AG10803 (cell line): ENCODE data around the gene GOSR2.

ENCODE experiments used
- DNase-seq: peaks from one replicate; pipeline ENCODE4 v3.0.0; 2010; ENCODE audit warnings: low read depth
- H3K4me3 ChIP-seq: 2 replicates; pipeline ENCODE4 v1.5.1; 2011; ENCODE audit warnings: mild to moderate bottlenecking, low read length, control low read depth
- TF ChIP-seq, protein P1 (sequence below): conservative IDR thresholded peaks from 2 replicates; pipeline ENCODE4 v1.5.1; 2011; ENCODE audit warnings: mild to moderate bottlenecking, low read length, control low read depth, inconsistent platforms

Gene GOSR2

DNA sequence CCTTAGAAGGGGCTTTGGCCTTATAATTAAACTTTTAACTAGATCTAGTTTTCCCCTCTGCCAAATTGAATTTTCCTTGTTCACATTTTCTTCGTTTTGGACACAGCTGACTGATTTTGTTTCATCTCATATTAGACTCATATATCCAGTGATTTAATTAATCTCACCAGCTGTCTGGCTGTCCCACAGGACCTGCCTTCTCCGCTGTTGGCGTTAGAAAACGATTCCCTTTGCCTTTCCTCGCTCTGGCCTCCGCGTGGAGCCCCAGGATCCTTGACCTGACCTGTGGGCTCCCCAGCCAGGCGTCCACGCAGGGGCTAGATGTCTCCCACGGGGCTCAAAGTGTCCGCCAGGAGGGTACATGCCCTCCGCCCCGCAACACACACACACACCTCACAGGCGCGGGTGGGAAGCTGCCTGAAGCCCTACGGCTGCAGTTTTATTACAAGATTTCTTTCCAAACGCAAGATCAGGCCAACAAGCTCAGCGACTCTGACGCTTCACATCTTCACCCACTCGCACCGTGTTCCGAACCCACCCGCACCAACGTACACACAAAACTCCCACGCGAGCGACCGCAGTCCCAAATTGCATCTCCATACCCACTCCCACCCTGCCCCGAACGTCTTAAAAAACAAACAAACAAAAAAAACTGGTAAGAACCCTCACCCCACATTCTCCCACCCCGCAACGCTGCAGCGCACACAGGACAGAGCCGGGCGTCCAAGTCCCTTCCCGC, 55.0 kb downstream of the GOSR2 start:
- no peak overlapping the region for H3K4me3 ChIP-seq

DNA sequence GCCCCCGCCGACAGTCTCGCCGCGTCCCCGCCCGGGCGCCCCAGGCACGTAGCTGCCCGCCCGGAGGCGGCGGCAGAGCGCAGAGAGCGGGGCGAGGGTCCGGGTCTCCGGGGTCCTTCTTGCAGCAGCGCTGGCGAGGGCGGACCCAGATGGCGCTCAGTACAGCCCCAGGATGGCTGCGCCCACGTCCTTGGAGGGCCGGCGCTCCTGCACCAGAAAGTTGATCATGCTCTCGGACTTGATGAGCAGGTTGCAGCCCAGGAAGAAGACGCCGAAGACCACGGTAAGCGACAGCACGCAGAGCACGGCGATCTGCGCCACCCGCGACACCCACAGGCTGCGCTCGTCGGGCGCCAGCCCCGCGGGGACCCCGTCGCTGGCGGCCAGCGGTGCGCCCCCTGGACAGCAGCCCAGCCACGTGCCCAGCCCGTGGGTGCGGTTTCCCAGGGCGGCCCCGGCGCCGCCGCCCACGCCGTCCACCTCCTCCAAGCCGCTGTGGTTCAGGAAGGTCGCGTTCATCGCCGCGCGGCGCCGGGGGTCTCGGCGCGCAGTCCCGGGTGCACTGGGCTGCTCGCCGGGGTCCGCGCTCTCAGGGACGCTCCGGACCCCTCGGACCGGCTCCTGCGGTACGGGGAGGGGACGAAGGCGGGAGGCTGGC, 55.7 kb downstream of the GOSR2 start:
- H3K4me3 ChIP-seq, result peak overlapping the region; percentile 30
- no peak for DNase-seq
- TF ChIP-seq, protein P1, sequence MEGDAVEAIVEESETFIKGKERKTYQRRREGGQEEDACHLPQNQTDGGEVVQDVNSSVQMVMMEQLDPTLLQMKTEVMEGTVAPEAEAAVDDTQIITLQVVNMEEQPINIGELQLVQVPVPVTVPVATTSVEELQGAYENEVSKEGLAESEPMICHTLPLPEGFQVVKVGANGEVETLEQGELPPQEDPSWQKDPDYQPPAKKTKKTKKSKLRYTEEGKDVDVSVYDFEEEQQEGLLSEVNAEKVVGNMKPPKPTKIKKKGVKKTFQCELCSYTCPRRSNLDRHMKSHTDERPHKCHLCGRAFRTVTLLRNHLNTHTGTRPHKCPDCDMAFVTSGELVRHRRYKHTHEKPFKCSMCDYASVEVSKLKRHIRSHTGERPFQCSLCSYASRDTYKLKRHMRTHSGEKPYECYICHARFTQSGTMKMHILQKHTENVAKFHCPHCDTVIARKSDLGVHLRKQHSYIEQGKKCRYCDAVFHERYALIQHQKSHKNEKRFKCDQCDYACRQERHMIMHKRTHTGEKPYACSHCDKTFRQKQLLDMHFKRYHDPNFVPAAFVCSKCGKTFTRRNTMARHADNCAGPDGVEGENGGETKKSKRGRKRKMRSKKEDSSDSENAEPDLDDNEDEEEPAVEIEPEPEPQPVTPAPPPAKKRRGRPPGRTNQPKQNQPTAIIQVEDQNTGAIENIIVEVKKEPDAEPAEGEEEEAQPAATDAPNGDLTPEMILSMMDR, result no peak

More for the DNA sequence above, 55.0 kb downstream of the GOSR2 start:
- no peak for DNase-seq
- TF ChIP-seq, protein P1, result no peak

DNA sequence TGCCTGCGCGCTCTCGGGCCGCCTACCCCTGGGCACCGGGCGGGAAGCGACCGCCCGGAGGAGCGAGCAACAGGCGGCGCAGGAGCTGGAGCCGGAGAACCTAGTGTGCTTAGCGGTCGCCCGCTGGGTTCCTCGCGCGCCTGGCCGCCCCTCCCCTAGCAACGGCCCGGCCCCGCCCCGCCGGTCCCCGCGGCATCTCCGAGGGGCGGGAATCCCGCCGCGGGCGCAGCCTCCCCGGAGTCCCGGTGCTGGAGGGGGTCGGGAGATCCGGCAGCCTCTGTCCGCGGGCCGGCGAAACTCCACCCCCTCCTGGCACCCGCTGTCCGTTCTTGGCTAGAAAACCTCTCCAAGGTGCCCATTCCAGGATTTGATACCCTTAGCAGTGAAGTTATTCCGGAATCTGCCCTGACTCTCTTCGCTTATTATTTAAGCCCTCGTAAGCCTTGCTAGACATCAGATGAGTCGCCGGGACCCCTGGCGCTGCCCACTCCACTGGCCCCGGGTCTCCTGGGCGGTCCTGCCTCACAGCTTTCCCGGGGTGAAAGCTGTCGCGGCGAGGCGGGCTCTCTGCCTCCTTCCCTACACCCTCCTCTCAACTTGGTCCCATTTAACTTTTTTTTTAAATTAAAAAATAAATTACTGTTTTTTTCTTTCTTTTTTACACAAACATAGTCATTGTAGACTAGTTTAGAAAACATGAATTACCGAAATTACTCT, 56.3 kb downstream of the GOSR2 start, which contains the start of gene RPRML:
Gene RPRML, minus strand, starts transcription at position 107 of the 717 bp plus-strand sequence. CDS start 246 bp downstream, outside the sequence.
- H3K4me3 ChIP-seq, result peak within 1 kb of the TSS; percentile 31
- TF ChIP-seq, protein P1, result no peak
- no peak for DNase-seq

GRCh38 chr17:46982577-46982976, 59.6 kb downstream of the GOSR2 start:
- H3K4me3 ChIP-seq, result no peak overlapping the region
- TF ChIP-seq, protein P1, result no peak
- no peak for DNase-seq

GRCh38 chr17:46983782-46984181, 60.8 kb downstream of the GOSR2 start:
- TF ChIP-seq, protein P1, result no peak
- DNase-seq, result no peak
- no peak overlapping the region for H3K4me3 ChIP-seq

- TF ChIP-seq, protein P1, result no peak
- H3K4me3 ChIP-seq, result no peak overlapping the region
- DNase-seq, result no peak
Measured at GRCh38 chr17:46984341-46984740, 61.4 kb downstream of the GOSR2 start.
